Left ventricle myocardium inferior (tissue), 1 donor: ENCODE measurements around the gene RAB19. TPM values are rescaled to one million over a fixed set of nuclear protein-coding genes. Genes with fewer than 3 reads are reported as not detected.

ENCODE experiments used
- DNase-seq: peaks from one replicate; pipeline ENCODE4 v3.0.0-alpha.2; 2020
- H3K27ac ChIP-seq: fragments of 200-600 bp; replicated peaks from 2 replicates; pipeline ENCODE4 v1.8.0; 2021
- H3K27me3 ChIP-seq: fragments of 200-600 bp; 2 replicates; pipeline ENCODE4 v1.8.0; 2021; ENCODE audit warnings: low read depth
- H3K36me3 ChIP-seq: fragments of 200-600 bp; 2 replicates; pipeline ENCODE4 v1.8.0; 2021
- H3K4me1 ChIP-seq: fragments of 200-600 bp; 2 replicates; pipeline ENCODE4 v1.8.0; 2021
- H3K4me3 ChIP-seq: fragments of 200-600 bp; 2 replicates; pipeline ENCODE4 v1.8.0; 2021; ENCODE audit warnings: mild to moderate bottlenecking, moderate library complexity
- H3K9me3 ChIP-seq: fragments of 200-600 bp; replicated peaks from 2 replicates; pipeline ENCODE4 v1.8.0; 2021
- intact Hi-C: fragments of 100-400 bp; cut with micrococcal nuclease; formaldehyde crosslinking; loops from one replicate; pipeline ENCODE4 v1.11.0; 2022
- total RNA-seq: library from RNA; stranded (reverse); fragmentation: NEBNext Ultra II Directional; extraction: Animal tissue kit (Norgen Biotek cat#: 25700); gene quantifications from one replicate; pipeline ENCODE4 v1.2.1, GENCODE V29; 2021
- TF ChIP-seq, protein P1 (sequence below): fragments of 200-600 bp; IDR thresholded peaks from 2 replicates; pipeline ENCODE4 v1.8.0; 2021; ENCODE audit warnings: antibody characterized with exemption, mild to moderate bottlenecking, borderline replicate concordance
- donor health status: DM: no; HTN: yes; CAD: no; lungs with severe emphysema.

The RAB19 gene
- total RNA-seq, 1 donor from 2014 or later, result not detected

DNA sequence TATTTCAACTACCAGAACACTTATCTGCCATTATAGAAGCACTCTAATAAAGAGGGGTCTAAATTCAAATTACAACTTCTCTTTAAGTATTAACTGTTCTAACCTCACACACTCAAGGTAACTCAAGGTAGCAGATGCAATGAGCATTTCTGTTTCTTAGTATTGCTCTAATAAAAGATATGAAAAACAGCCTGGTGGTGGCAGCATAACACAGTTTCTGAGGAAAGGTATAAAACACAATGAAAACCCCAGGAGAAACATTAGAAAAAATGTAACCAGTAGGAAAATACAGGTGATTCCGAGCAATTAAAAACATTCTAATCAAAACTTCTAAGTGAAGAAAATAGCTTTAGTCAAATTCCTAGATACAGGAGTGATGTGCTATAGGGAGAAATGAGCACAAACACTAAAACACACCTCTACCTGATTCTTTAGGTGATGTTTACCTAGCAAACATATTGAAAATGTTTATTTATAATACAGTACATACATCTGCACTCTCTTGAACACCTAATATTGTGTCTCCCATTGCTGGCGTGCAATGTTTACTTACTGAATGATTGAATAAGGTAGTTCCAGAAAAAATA is 72.0 kb downstream of the RAB19 start:
- peaks cover 9% of the 10 kb centered on the region for H3K36me3 ChIP-seq
- TF ChIP-seq, protein P1, sequence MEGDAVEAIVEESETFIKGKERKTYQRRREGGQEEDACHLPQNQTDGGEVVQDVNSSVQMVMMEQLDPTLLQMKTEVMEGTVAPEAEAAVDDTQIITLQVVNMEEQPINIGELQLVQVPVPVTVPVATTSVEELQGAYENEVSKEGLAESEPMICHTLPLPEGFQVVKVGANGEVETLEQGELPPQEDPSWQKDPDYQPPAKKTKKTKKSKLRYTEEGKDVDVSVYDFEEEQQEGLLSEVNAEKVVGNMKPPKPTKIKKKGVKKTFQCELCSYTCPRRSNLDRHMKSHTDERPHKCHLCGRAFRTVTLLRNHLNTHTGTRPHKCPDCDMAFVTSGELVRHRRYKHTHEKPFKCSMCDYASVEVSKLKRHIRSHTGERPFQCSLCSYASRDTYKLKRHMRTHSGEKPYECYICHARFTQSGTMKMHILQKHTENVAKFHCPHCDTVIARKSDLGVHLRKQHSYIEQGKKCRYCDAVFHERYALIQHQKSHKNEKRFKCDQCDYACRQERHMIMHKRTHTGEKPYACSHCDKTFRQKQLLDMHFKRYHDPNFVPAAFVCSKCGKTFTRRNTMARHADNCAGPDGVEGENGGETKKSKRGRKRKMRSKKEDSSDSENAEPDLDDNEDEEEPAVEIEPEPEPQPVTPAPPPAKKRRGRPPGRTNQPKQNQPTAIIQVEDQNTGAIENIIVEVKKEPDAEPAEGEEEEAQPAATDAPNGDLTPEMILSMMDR, result peak; percentile 70
- H3K27ac ChIP-seq, result no peak overlapping the region
- no peaks in the 10 kb centered on the region for H3K9me3 ChIP-seq
- intact Hi-C loops, result no loop called here
- no peaks in the 10 kb centered on the region for H3K27me3 ChIP-seq
- no peak for DNase-seq
- no peak overlapping the region for H3K4me3 ChIP-seq
- peaks cover 47% of the 10 kb centered on the region for H3K4me1 ChIP-seq

DNA sequence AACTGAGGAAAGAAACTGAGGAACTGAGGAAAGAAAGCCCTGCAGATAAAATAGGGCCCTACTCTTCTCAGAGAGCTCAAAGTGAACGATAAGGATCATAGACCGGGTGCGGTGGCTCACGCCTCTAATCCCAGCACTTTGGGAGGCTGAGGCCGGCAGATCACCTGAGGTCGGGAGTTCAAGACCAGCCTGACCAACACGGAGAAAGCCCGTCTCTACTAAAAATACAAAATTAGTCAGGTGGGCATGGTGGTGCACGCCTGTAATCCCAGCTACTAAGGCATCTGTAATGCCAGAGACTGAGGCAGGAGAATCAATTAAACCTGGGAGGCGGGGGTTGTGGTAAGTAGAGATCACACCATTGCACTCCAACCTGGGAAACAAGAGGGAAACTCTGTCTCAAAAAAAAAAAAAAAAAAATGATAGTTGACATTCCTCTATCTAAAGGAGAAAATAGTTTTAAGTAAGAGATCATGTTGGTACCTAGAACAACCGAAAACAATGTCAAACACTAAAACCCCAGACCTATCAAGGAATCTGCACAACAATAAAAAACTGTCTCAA is 72.9 kb downstream of the RAB19 start:
- Histone ChIP-seq H3K9me3 (no peaks in the 10 kb centered on the region), H3K4me3 (peak overlapping the region; percentile 97), H3K27me3 (no peaks in the 10 kb centered on the region), H3K36me3 (peaks cover under 1% of the 10 kb centered on the region), H3K4me1 (peaks cover 47% of the 10 kb centered on the region), H3K27ac (no peak overlapping the region)
- intact Hi-C loops, result no loop called here
- no peak for DNase-seq
- TF ChIP-seq, protein P1, result no peak

Other genes starting within 250 kb of the RAB19 start
- gene KDM7A, start 227.1 kb upstream of the RAB19 start, total RNA-seq, result 8.2 TPM
- 7.5 TPM for gene SLC37A3, start 5.5 kb upstream of the RAB19 start, total RNA-seq
- gene MKRN1, start 75.4 kb downstream of the RAB19 start, total RNA-seq, result 90.0 TPM
- 10.8 TPM for gene DENND2A, start 236.8 kb downstream of the RAB19 start, total RNA-seq